H9 (cell line): ENCODE data around the gene RMDN2. TPM values are rescaled to one million over a fixed set of nuclear protein-coding genes. Genes with fewer than 3 reads are reported as not detected.

Experiments
- DNase-seq: peaks from one replicate; pipeline ENCODE4 v3.0.0-alpha.2; 2017
- H2AFZ ChIP-seq: one replicate; pipeline ENCODE4 v1.6.1; 2013; ENCODE audit warnings: mild to moderate bottlenecking, low read length, control low read depth, moderate library complexity
- H2AK5ac ChIP-seq: 2 replicates; pipeline ENCODE4 v1.6.1; 2013; ENCODE audit warnings: low read length, control low read depth, mixed read lengths; ENCODE audit not compliant: insufficient read length
- H2BK120ac ChIP-seq: one replicate; pipeline ENCODE4 v1.6.1; 2013; ENCODE audit warnings: low read depth, mild to moderate bottlenecking, low read length, control low read depth, inconsistent platforms; ENCODE audit not compliant: poor library complexity, severe bottlenecking
- H2BK12ac ChIP-seq: 2 replicates; pipeline ENCODE4 v1.6.1; 2013; ENCODE audit warnings: low read length, control low read depth, mixed read lengths, low read depth; ENCODE audit not compliant: insufficient read length
- H2BK15ac ChIP-seq: 2 replicates; pipeline ENCODE4 v1.6.1; 2013; ENCODE audit warnings: low read depth, low read length, control low read depth
- H2BK20ac ChIP-seq: one replicate; pipeline ENCODE4 v1.6.1; 2013; ENCODE audit warnings: low read depth, mild to moderate bottlenecking, low read length, control low read depth, inconsistent platforms; ENCODE audit not compliant: poor library complexity, severe bottlenecking
- H2BK5ac ChIP-seq: 2 replicates; pipeline ENCODE4 v1.6.1; 2013; ENCODE audit warnings: low read length, control low read depth, mixed read lengths; ENCODE audit not compliant: insufficient read length
- H3K14ac ChIP-seq: 2 replicates; pipeline ENCODE4 v1.6.1; 2013; ENCODE audit warnings: low read length, control low read depth; ENCODE audit not compliant: insufficient read depth
- H3K18ac ChIP-seq: 2 replicates; pipeline ENCODE4 v1.6.1; 2013; ENCODE audit warnings: low read depth, mild to moderate bottlenecking, mixed read lengths, low read length, control low read depth; ENCODE audit not compliant: insufficient read length
- H3K23ac ChIP-seq: 2 replicates; pipeline ENCODE4 v1.6.1; 2013; ENCODE audit warnings: low read length, control low read depth, mixed read lengths, low read depth; ENCODE audit not compliant: insufficient read length
- H3K23me2 ChIP-seq: 2 replicates; pipeline ENCODE4 v1.6.1; 2013; ENCODE audit warnings: low read depth, mild to moderate bottlenecking, mixed read lengths, low read length, control low read depth; ENCODE audit not compliant: insufficient read length, poor library complexity, severe bottlenecking
- H3K27ac ChIP-seq: 2 replicates; pipeline ENCODE4 v1.5.1; 2013; ENCODE audit warnings: low read length, control low read depth, mixed read lengths, low read depth; ENCODE audit not compliant: insufficient read length
- H3K27me3 ChIP-seq: 2 replicates; pipeline ENCODE4 v1.6.1; 2013; ENCODE audit warnings: low read length, control low read depth, inconsistent platforms; ENCODE audit not compliant: insufficient read depth
- H3K4ac ChIP-seq: 2 replicates; pipeline ENCODE4 v1.6.1; 2013; ENCODE audit warnings: low read depth, mild to moderate bottlenecking, control low read depth, inconsistent platforms, low read length, moderate library complexity
- H3K4me1 ChIP-seq: 2 replicates; pipeline ENCODE4 v1.6.1; 2013; ENCODE audit warnings: low read length, control low read depth, inconsistent platforms; ENCODE audit not compliant: insufficient read depth
- H3K4me2 ChIP-seq: 2 replicates; pipeline ENCODE4 v1.6.1; 2013; ENCODE audit warnings: low read length, control low read depth, mixed read lengths; ENCODE audit not compliant: insufficient read length, insufficient read depth
- H3K56ac ChIP-seq: 2 replicates; pipeline ENCODE4 v1.6.1; 2013; ENCODE audit warnings: low read depth, mild to moderate bottlenecking, mixed read lengths, low read length, control low read depth; ENCODE audit not compliant: insufficient read length
- H3K79me1 ChIP-seq: 2 replicates; pipeline ENCODE4 v1.6.1; 2013; ENCODE audit warnings: low read depth, mild to moderate bottlenecking, moderate library complexity, low read length, control low read depth, inconsistent platforms; ENCODE audit not compliant: insufficient read depth, poor library complexity, severe bottlenecking
- H3K79me2 ChIP-seq: 2 replicates; pipeline ENCODE4 v1.6.1; 2013; ENCODE audit warnings: low read length, control low read depth, inconsistent platforms; ENCODE audit not compliant: insufficient read depth
- H3K9ac ChIP-seq: 2 replicates; pipeline ENCODE4 v1.6.1; 2013; ENCODE audit warnings: low read length, control low read depth, mixed read lengths; ENCODE audit not compliant: insufficient read length; ENCODE audit errors: extremely low read depth
- H3K9me3 ChIP-seq: one replicate; pipeline ENCODE4 v1.6.1; 2013; ENCODE audit warnings: low read depth, low read length, inconsistent platforms; ENCODE audit not compliant: control insufficient read depth
- H3T11ph ChIP-seq: one replicate; pipeline ENCODE4 v1.6.1; 2013; ENCODE audit warnings: mild to moderate bottlenecking, low read length, control low read depth, inconsistent platforms
- H4K20me1 ChIP-seq: one replicate; pipeline ENCODE4 v1.6.1; 2013; ENCODE audit not compliant: control insufficient read depth, insufficient read length, insufficient read depth
- H4K5ac ChIP-seq: 2 replicates; pipeline ENCODE4 v1.6.1; 2013; ENCODE audit warnings: low read depth, mild to moderate bottlenecking, mixed read lengths, low read length, control low read depth; ENCODE audit not compliant: insufficient read length
- H4K8ac ChIP-seq: replicated peaks from 2 replicates; pipeline ENCODE4 v1.6.1; 2013; ENCODE audit warnings: low read length, control low read depth, mixed read lengths, low read depth; ENCODE audit not compliant: insufficient read length
- H4K91ac ChIP-seq: 2 replicates; pipeline ENCODE4 v1.6.1; 2013; ENCODE audit warnings: low read depth, mild to moderate bottlenecking, moderate library complexity, mixed read lengths, low read length, control low read depth; ENCODE audit not compliant: insufficient read length
- H3K27ac Mint-ChIP-seq, 3 experiments: 2 replicates in 2 of 3; 3 replicates in 1 of 3; pipeline ENCODE4 v1.8.0; 2020 to 2021; ENCODE audit warnings: mixed read lengths in 3 of 3, mild to moderate bottlenecking in 1 of 3, moderate library complexity in 1 of 3
- H3K27me3 Mint-ChIP-seq: 2 replicates; pipeline ENCODE4 v1.8.0; 2021; ENCODE audit warnings: low read depth, mild to moderate bottlenecking, moderate library complexity, mixed read lengths
- H3K36me3 Mint-ChIP-seq, 3 experiments: 2 replicates in 2 of 3; 3 replicates in 1 of 3; pipeline ENCODE4 v1.8.0; 2020 to 2021; ENCODE audit warnings: low read depth in 3 of 3, mixed read lengths in 3 of 3; ENCODE audit not compliant: insufficient read depth in 1 of 3
- H3K4me1 Mint-ChIP-seq, 2 experiments: 2 replicates each; pipeline ENCODE4 v1.8.0; 2020; ENCODE audit warnings: mixed read lengths in 2 of 2
- H3K4me3 Mint-ChIP-seq, 2 experiments: 2 replicates in 1 of 2; 3 replicates in 1 of 2; pipeline ENCODE4 v1.8.0; 2020 to 2021; ENCODE audit warnings: mild to moderate bottlenecking in 2 of 2, mixed read lengths in 2 of 2, moderate library complexity in 1 of 2
- H3K9me3 Mint-ChIP-seq, 2 experiments: 2 replicates in 1 of 2; 3 replicates in 1 of 2; pipeline ENCODE4 v1.8.0; 2020; ENCODE audit warnings: mild to moderate bottlenecking in 2 of 2, mixed read lengths in 2 of 2, moderate library complexity in 1 of 2
- WGBS: extraction: QIAGEN DNeasy Blood & Tissue Kit; methylation state at CpG from one replicate; pipeline ENCODE4 v1.1.7; 2013; ENCODE audit warnings: missing lambda C conversion rate, low lambda C conversion rate, mixed read lengths; ENCODE audit not compliant: insufficient read length; ENCODE audit errors: extremely low coverage; 5-methylcytosine and 5-hydroxymethylcytosine counted together
- total RNA-seq: library from RNA; stranded (reverse); gene quantifications from 2 replicates; pipeline ENCODE4 v1.2.1, GENCODE V29; 2021
- TF ChIP-seq, protein P1 (sequence below): fragments of 200-600 bp; sonication (generic); conservative IDR thresholded peaks from 3 replicates; pipeline ENCODE4 v1.8.0; 2021; ENCODE audit warnings: antibody characterized with exemption, mild to moderate bottlenecking

The RMDN2 gene
- total RNA-seq, 1 experiment from 2014 or later, result 2.8 TPM

DNA sequence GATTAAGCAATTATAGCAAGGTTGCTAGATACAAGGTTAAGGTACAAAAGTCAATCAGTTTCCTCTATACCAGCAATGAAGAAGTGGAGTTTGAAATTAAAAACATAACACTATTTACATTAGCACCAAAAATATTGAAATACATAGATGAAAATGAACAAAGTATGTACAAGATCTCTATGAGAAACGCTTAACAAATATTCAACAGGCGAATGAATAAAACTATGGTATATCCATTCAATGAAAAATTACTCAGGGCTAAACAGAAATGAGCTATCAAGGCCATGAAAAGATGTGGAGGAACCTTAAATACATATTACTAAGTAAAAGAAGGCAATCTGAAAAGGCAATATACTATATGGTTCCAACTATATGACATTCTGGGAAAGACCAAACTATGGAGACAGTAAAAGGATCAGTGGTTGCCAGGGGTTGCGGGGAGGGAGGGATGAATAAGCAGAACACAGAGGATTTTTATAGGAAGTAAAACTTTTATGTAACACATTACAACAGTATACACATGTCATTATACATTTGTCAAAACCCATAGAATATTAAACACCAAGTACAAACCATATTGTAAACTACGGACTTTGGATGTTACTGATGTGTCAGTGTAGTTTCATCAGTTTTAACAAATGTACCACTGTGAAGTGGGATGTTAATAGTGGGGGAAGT lies 62.1 kb downstream of the RMDN2 start:
- no peak overlapping the region for H3K56ac ChIP-seq
- no peak overlapping the region for H4K91ac ChIP-seq
- Mint-ChIP-seq H3K4me3 (no peak overlapping the region), H3K4me1 (peaks cover 8% of the 10 kb centered on the region in 2 experiments), H3K27ac (no peak overlapping the region), H3K36me3 (peaks cover 0 to 10% (median 0%) of the 10 kb centered on the region in 3 experiments; a peak in 2 of 7 replicates), H3K9me3 (peaks cover 5 to 12% of the 10 kb centered on the region in 2 experiments), H3K27me3 (no peaks in the 10 kb centered on the region)
- H4K5ac ChIP-seq, result no peak overlapping the region
- H3K79me2 ChIP-seq, result no peaks in the 10 kb centered on the region
- H3K23ac ChIP-seq, result no peak overlapping the region
- no peak for DNase-seq
- no peaks in the 10 kb centered on the region for H3K4me1 ChIP-seq
- H3K18ac ChIP-seq, result no peak overlapping the region
- no peak overlapping the region for H3K9ac ChIP-seq
- H2BK15ac ChIP-seq, result no peak overlapping the region
- no peaks in the 10 kb centered on the region for H3K79me1 ChIP-seq
- no peaks in the 10 kb centered on the region for H3K27me3 ChIP-seq
- no peaks in the 10 kb centered on the region for H3K9me3 ChIP-seq
- TF ChIP-seq, protein P1, sequence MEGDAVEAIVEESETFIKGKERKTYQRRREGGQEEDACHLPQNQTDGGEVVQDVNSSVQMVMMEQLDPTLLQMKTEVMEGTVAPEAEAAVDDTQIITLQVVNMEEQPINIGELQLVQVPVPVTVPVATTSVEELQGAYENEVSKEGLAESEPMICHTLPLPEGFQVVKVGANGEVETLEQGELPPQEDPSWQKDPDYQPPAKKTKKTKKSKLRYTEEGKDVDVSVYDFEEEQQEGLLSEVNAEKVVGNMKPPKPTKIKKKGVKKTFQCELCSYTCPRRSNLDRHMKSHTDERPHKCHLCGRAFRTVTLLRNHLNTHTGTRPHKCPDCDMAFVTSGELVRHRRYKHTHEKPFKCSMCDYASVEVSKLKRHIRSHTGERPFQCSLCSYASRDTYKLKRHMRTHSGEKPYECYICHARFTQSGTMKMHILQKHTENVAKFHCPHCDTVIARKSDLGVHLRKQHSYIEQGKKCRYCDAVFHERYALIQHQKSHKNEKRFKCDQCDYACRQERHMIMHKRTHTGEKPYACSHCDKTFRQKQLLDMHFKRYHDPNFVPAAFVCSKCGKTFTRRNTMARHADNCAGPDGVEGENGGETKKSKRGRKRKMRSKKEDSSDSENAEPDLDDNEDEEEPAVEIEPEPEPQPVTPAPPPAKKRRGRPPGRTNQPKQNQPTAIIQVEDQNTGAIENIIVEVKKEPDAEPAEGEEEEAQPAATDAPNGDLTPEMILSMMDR, result no peak
- no peak overlapping the region for H3K4me2 ChIP-seq
- no peaks in the 10 kb centered on the region for H3K23me2 ChIP-seq
- H2AFZ ChIP-seq, result no peak overlapping the region
- H4K20me1 ChIP-seq, result no peaks in the 10 kb centered on the region
- H4K8ac ChIP-seq, result no peak overlapping the region
- no peak overlapping the region for H2BK5ac ChIP-seq
- H3K27ac ChIP-seq, result no peak overlapping the region
- no CpG with 5 or more reads among the region's 4 CpGs for WGBS
- H2AK5ac ChIP-seq, result no peak overlapping the region
- H3T11ph ChIP-seq, result no peak overlapping the region
- H2BK12ac ChIP-seq, result no peak overlapping the region
- H2BK20ac ChIP-seq, result no peak overlapping the region
- H3K14ac ChIP-seq, result no peak overlapping the region
- no peak overlapping the region for H3K4ac ChIP-seq
- H2BK120ac ChIP-seq, result no peak overlapping the region
